GM23338 (cell line): ENCODE results near the gene TBC1D5. TPM values are rescaled to one million over a fixed set of nuclear protein-coding genes. Genes with fewer than 3 reads are reported as not detected.

Experiments used
- ATAC-seq: fragments of 200-7000 bp; cut with Tn5 transposase; 3 replicates; pipeline ENCODE4 v1.9.1; 2020
- DNase-seq: peaks from one replicate; pipeline ENCODE4 v3.0.0-alpha.2; 2015; ENCODE audit warnings: low spot score
- H2AFZ ChIP-seq: fragments of 200-600 bp; sonication (generic); 2 replicates; pipeline ENCODE4 v1.8.0; 2016; ENCODE audit warnings: antibody characterized with exemption, mild to moderate bottlenecking, moderate library complexity
- H3F3A ChIP-seq: fragments of 200-600 bp; sonication (generic); replicated peaks from 2 replicates; pipeline ENCODE4 v1.8.0; 2017; ENCODE audit warnings: antibody characterized with exemption, mixed run types, low read depth
- H3K27ac ChIP-seq: fragments of 200-600 bp; sonication (generic); 2 replicates; pipeline ENCODE4 v1.6.1; 2016; ENCODE audit warnings: low read depth
- H3K27me3 ChIP-seq: fragments of 200-600 bp; sonication (generic); 2 replicates; pipeline ENCODE4 v1.8.0; 2016; ENCODE audit warnings: mild to moderate bottlenecking, mixed run types, moderate library complexity; ENCODE audit not compliant: insufficient read depth
- H3K36me3 ChIP-seq: fragments of 200-600 bp; sonication (generic); 2 replicates; pipeline ENCODE4 v1.8.0; 2016; ENCODE audit warnings: mild to moderate bottlenecking; ENCODE audit not compliant: insufficient read depth
- H3K4me1 ChIP-seq: fragments of 200-600 bp; sonication (generic); 2 replicates; pipeline ENCODE4 v1.8.0; 2016; ENCODE audit warnings: mild to moderate bottlenecking, moderate library complexity; ENCODE audit not compliant: insufficient read depth
- H3K4me2 ChIP-seq: fragments of 200-600 bp; sonication (generic); 2 replicates; pipeline ENCODE4 v1.7.1; 2017; ENCODE audit warnings: mixed run types
- H3K4me3 ChIP-seq: fragments of 200-600 bp; sonication (generic); 2 replicates; pipeline ENCODE4 v1.6.1; 2016; ENCODE audit warnings: mixed run types
- H3K79me2 ChIP-seq: fragments of 200-600 bp; sonication (generic); replicated peaks from 2 replicates; pipeline ENCODE4 v1.8.0; 2017; ENCODE audit warnings: mild to moderate bottlenecking; ENCODE audit not compliant: insufficient read depth
- H3K9me2 ChIP-seq: fragments of 200-600 bp; sonication (generic); 2 replicates; pipeline ENCODE4 v1.8.0; 2017; ENCODE audit not compliant: insufficient read depth
- H4K20me1 ChIP-seq: fragments of 200-600 bp; sonication (generic); replicated peaks from 2 replicates; pipeline ENCODE4 v1.8.0; 2017; ENCODE audit warnings: mild to moderate bottlenecking; ENCODE audit not compliant: insufficient read depth
- H3K27ac Mint-ChIP-seq: 2 replicates; pipeline ENCODE4 v1.8.0; 2020; ENCODE audit warnings: inconsistent platforms, mild to moderate bottlenecking, moderate library complexity, mixed read lengths
- H3K27me3 Mint-ChIP-seq: 3 replicates; pipeline ENCODE4 v1.8.0; 2022; ENCODE audit warnings: low read depth, mild to moderate bottlenecking, moderate library complexity, mixed read lengths, inconsistent platforms; ENCODE audit not compliant: insufficient read depth, poor library complexity
- H3K36me3 Mint-ChIP-seq: 3 replicates; pipeline ENCODE4 v1.8.0; 2021; ENCODE audit warnings: low read depth, mild to moderate bottlenecking, inconsistent platforms, moderate library complexity, mixed read lengths
- H3K4me1 Mint-ChIP-seq: 3 replicates; pipeline ENCODE4 v1.8.0; 2020; ENCODE audit warnings: mild to moderate bottlenecking, inconsistent platforms, mixed read lengths
- H3K4me3 Mint-ChIP-seq: 3 replicates; pipeline ENCODE4 v1.8.0; 2021; ENCODE audit warnings: moderate library complexity, mild to moderate bottlenecking, inconsistent platforms, mixed read lengths
- H3K9me3 Mint-ChIP-seq: 3 replicates; pipeline ENCODE4 v1.8.0; 2020; ENCODE audit warnings: moderate library complexity, mild to moderate bottlenecking, inconsistent platforms, mixed read lengths
- CREB1 ChIP-seq: fragments of 250-450 bp; sonication (Bioruptor Pico); IDR thresholded peaks from 2 replicates; pipeline ENCODE4 v1.5.0; 2020; ENCODE audit warnings: low read depth, mild to moderate bottlenecking, moderate library complexity
- ETS1 ChIP-seq: IDR thresholded peaks from 2 replicates; pipeline ENCODE4 v1.6.1; 2016; ENCODE audit warnings: antibody characterized with exemption
- EZH2 ChIP-seq: fragments of 200-600 bp; sonication (generic); IDR thresholded peaks from one replicate; pipeline ENCODE4 v1.8.0; 2017; ENCODE audit warnings: antibody characterized with exemption, mild to moderate bottlenecking, low read depth; ENCODE audit not compliant: unreplicated experiment
- EZH2phosphoT487 ChIP-seq: fragments of 200-600 bp; sonication (generic); IDR thresholded peaks from one replicate; pipeline ENCODE4 v1.8.1; 2018; ENCODE audit warnings: antibody characterized with exemption; ENCODE audit not compliant: unreplicated experiment
- JUNB ChIP-seq: IDR thresholded peaks from one replicate; pipeline ENCODE4 v1.6.1; 2016; ENCODE audit warnings: antibody characterized with exemption; ENCODE audit not compliant: unreplicated experiment
- NANOG ChIP-seq: IDR thresholded peaks from 2 replicates; pipeline ENCODE4 v1.6.1; 2016; ENCODE audit warnings: antibody characterized with exemption, borderline replicate concordance
- POLR2AphosphoS5 ChIP-seq: IDR thresholded peaks from 2 replicates; pipeline ENCODE4 v1.6.1; 2016; ENCODE audit warnings: antibody characterized with exemption, low read depth
- REST ChIP-seq: IDR thresholded peaks from one replicate; pipeline ENCODE4 v1.6.1; 2018; ENCODE audit warnings: antibody characterized with exemption; ENCODE audit not compliant: unreplicated experiment
- STAT1 ChIP-seq: IDR thresholded peaks from one replicate; pipeline ENCODE4 v1.6.1; 2016; ENCODE audit warnings: antibody characterized with exemption; ENCODE audit not compliant: unreplicated experiment
- ZNF114 ChIP-seq: fragments of 250-450 bp; sonication (Bioruptor Pico); IDR thresholded peaks from 2 replicates; pipeline ENCODE4 v1.5.0; 2020; ENCODE audit warnings: mild to moderate bottlenecking, moderate library complexity
- ZNF331 ChIP-seq: fragments of 250-450 bp; sonication (Bioruptor Pico); IDR thresholded peaks from 2 replicates; pipeline ENCODE4 v1.5.0; 2020; ENCODE audit warnings: low read depth, mild to moderate bottlenecking, moderate library complexity
- polyA plus RNA-seq: library from polyadenylated mRNA; unstranded; fragments of >200 nt; fragmentation: Nextera tagmentation; extraction: Ambion mirVana; gene quantifications from 2 replicates; pipeline ENCODE4 v1.2.1, GENCODE V29; 2016
- total RNA-seq: library from RNA; depleted of rRNA; stranded (reverse); fragments of >200 nt; shearing (Covaris generic); gene quantifications from 2 replicates; pipeline ENCODE4 v1.2.3, GENCODE V29; 2014
- TF ChIP-seq, protein P1 (sequence below), 2 experiments: fragments of 200-600 bp in 1 of 2; sonication (generic) in 1 of 2; conservative IDR thresholded peaks; 2 replicates each; pipeline versions ENCODE4 v1.5.1 to v1.6.1; 2016 to 2017; ENCODE audit warnings: antibody characterized with exemption in 2 of 2, low read depth in 2 of 2, mild to moderate bottlenecking in 2 of 2, moderate library complexity in 1 of 2
- TF ChIP-seq, protein P2 (sequence below): fragments of 250-450 bp; sonication (Bioruptor Pico); IDR thresholded peaks from 2 replicates; pipeline ENCODE4 v1.5.0; 2020; ENCODE audit warnings: mild to moderate bottlenecking, moderate library complexity

Gene TBC1D5
- total and polyA plus RNA-seq, 2 experiments from 2014 or later, result 21.8 to 48.1 TPM

GRCh38 chr3:17432236-17432635 lies 310.2 kb downstream of the TBC1D5 start:
- no peaks in the 10 kb centered on the region for H3K9me2 ChIP-seq
- Mint-ChIP-seq H3K27me3 (no peaks in the 10 kb centered on the region), H3K27ac (peak overlapping the region; percentile 83; the same call in 1 of the 2 replicates), H3K4me1 (peaks cover 15% of the 10 kb centered on the region), H3K36me3 (no peaks in the 10 kb centered on the region), H3K9me3 (peaks cover 3% of the 10 kb centered on the region; the same call in 1 of the 3 replicates), H3K4me3 (no peak overlapping the region)
- H3K4me2 ChIP-seq, result no peak overlapping the region
- no peaks in the 10 kb centered on the region for H3K4me1 ChIP-seq
- H3K27ac ChIP-seq, result no peak overlapping the region
- no peaks in the 10 kb centered on the region for H3K27me3 ChIP-seq
- H3F3A ChIP-seq, result no peaks in the 10 kb centered on the region
- no peaks in the 10 kb centered on the region for H4K20me1 ChIP-seq
- no peak for DNase-seq
- TF ChIP-seq EZH2, result no peak
- no peak for TF ChIP-seq NANOG
- no peak for TF ChIP-seq ZNF114
- TF ChIP-seq, protein P1, sequence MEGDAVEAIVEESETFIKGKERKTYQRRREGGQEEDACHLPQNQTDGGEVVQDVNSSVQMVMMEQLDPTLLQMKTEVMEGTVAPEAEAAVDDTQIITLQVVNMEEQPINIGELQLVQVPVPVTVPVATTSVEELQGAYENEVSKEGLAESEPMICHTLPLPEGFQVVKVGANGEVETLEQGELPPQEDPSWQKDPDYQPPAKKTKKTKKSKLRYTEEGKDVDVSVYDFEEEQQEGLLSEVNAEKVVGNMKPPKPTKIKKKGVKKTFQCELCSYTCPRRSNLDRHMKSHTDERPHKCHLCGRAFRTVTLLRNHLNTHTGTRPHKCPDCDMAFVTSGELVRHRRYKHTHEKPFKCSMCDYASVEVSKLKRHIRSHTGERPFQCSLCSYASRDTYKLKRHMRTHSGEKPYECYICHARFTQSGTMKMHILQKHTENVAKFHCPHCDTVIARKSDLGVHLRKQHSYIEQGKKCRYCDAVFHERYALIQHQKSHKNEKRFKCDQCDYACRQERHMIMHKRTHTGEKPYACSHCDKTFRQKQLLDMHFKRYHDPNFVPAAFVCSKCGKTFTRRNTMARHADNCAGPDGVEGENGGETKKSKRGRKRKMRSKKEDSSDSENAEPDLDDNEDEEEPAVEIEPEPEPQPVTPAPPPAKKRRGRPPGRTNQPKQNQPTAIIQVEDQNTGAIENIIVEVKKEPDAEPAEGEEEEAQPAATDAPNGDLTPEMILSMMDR (conservative IDR thresholded peaks at IDR 0.05; ENCODE audit: low read depth in 2 of 2), result no peak
- TF ChIP-seq POLR2AphosphoS5, result no peak
- no peak for TF ChIP-seq CREB1 (CRISPR knock-in tag)
- TF ChIP-seq ZNF331, result no peak
- TF ChIP-seq JUNB, result no peak
- no peak for TF ChIP-seq ETS1
- TF ChIP-seq EZH2phosphoT487, result no peak
- TF ChIP-seq STAT1, result no peak
- TF ChIP-seq, protein P2, sequence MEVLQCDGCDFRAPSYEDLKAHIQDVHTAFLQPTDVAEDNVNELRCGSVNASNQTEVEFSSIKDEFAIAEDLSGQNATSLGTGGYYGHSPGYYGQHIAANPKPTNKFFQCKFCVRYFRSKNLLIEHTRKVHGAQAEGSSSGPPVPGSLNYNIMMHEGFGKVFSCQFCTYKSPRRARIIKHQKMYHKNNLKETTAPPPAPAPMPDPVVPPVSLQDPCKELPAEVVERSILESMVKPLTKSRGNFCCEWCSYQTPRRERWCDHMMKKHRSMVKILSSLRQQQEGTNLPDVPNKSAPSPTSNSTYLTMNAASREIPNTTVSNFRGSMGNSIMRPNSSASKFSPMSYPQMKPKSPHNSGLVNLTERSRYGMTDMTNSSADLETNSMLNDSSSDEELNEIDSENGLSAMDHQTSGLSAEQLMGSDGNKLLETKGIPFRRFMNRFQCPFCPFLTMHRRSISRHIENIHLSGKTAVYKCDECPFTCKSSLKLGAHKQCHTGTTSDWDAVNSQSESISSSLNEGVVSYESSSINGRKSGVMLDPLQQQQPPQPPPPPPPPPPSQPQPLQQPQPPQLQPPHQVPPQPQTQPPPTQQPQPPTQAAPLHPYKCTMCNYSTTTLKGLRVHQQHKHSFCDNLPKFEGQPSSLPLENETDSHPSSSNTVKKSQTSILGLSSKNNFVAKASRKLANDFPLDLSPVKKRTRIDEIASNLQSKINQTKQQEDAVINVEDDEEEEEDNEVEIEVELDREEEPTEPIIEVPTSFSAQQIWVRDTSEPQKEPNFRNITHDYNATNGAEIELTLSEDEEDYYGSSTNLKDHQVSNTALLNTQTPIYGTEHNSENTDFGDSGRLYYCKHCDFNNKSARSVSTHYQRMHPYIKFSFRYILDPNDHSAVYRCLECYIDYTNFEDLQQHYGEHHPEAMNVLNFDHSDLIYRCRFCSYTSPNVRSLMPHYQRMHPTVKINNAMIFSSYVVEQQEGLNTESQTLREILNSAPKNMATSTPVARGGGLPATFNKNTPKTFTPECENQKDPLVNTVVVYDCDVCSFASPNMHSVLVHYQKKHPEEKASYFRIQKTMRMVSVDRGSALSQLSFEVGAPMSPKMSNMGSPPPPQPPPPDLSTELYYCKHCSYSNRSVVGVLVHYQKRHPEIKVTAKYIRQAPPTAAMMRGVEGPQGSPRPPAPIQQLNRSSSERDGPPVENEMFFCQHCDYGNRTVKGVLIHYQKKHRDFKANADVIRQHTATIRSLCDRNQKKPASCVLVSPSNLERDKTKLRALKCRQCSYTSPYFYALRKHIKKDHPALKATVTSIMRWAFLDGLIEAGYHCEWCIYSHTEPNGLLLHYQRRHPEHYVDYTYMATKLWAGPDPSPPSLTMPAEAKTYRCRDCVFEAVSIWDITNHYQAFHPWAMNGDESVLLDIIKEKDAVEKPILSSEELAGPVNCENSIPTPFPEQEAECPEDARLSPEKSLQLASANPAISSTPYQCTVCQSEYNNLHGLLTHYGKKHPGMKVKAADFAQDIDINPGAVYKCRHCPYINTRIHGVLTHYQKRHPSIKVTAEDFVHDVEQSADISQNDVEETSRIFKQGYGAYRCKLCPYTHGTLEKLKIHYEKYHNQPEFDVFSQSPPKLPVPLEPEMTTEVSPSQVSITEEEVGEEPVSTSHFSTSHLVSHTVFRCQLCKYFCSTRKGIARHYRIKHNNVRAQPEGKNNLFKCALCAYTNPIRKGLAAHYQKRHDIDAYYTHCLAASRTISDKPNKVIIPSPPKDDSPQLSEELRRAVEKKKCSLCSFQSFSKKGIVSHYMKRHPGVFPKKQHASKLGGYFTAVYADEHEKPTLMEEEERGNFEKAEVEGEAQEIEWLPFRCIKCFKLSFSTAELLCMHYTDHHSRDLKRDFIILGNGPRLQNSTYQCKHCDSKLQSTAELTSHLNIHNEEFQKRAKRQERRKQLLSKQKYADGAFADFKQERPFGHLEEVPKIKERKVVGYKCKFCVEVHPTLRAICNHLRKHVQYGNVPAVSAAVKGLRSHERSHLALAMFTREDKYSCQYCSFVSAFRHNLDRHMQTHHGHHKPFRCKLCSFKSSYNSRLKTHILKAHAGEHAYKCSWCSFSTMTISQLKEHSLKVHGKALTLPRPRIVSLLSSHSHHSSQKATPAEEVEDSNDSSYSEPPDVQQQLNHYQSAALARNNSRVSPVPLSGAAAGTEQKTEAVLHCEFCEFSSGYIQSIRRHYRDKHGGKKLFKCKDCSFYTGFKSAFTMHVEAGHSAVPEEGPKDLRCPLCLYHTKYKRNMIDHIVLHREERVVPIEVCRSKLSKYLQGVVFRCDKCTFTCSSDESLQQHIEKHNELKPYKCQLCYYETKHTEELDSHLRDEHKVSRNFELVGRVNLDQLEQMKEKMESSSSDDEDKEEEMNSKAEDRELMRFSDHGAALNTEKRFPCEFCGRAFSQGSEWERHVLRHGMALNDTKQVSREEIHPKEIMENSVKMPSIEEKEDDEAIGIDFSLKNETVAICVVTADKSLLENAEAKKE (CRISPR knock-in tag), result no peak
- no peak for TF ChIP-seq REST
- no peaks in the 10 kb centered on the region for H3K79me2 ChIP-seq
- H2AFZ ChIP-seq, result no peak overlapping the region
- H3K4me3 ChIP-seq, result no peak overlapping the region
- ATAC-seq, result no peak
- H3K36me3 ChIP-seq, result no peaks in the 10 kb centered on the region
